Dedifferentiated amniotic fluid mesenchymal stem cell (primary cell): ENCODE data around the gene UBL3.

ENCODE experiments used
- DNase-seq: peaks from one replicate; pipeline ENCODE4 v3.0.0-alpha.2; 2016; ENCODE audit errors: extremely low spot score

Gene UBL3

DNA sequence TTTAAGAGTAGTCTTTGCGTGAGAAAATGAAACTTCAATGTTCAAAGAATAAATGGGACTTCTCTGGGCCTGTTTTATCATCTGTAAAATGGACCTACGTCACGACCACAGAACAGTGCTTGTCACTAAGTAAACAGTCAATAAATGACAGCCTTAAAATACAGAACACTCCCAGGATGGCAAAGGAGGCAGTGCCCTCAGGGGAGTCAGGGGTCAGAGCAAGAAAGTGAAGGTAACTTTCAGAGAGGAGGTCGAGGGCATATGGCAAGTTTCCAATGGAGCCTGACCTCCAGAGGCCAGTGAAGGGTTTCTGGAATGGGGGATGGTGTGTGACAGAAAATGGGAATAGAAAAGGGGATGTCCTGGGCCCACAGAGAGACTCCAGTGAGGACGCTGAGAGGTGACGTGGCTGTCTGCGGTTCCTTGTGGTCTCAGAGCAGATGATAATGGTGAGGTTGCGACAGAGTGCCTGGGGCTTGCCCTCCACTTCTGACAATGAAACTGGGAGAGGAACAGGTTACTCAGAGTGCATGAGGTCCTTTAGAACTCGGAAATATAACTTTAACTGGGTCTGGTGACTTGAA, 91.8 kb downstream of the UBL3 start:
- no peak for DNase-seq

DNA sequence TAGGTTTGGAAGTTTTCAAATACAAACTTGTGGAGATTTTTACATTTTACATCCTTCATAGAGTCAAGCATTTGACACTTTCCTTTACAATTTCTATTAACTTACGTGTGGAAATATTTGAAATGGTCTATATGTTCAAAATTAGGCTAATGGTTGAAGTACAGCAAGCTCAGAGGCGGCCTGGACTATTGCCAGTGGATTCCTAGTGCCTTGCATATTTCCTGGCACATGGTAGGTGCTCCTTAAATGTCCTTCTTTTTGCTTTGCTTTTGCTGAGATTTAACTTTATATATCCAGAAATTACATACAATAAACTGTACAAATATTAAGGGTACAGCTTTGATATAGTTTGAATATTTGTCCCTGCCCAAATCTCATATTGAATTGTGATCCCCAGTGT, 93.9 kb downstream of the UBL3 start:
- DNase-seq = no peak

DNA sequence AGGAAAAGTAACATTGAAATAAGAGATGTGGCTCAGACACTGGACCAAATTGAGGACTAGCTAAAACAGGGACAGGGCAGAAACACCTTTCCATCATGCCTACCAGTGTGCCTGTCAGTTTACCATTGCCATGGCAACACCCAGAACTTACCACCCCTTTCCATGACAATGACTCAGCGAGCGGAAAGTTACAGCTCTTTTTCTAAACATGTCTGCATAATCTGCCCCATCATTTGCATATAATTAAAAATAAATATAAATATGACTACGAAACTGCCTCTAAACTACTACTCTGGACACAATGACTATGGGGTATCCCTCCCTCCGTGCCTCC, 96.0 kb downstream of the UBL3 start:
- DNase-seq = no peak

DNA sequence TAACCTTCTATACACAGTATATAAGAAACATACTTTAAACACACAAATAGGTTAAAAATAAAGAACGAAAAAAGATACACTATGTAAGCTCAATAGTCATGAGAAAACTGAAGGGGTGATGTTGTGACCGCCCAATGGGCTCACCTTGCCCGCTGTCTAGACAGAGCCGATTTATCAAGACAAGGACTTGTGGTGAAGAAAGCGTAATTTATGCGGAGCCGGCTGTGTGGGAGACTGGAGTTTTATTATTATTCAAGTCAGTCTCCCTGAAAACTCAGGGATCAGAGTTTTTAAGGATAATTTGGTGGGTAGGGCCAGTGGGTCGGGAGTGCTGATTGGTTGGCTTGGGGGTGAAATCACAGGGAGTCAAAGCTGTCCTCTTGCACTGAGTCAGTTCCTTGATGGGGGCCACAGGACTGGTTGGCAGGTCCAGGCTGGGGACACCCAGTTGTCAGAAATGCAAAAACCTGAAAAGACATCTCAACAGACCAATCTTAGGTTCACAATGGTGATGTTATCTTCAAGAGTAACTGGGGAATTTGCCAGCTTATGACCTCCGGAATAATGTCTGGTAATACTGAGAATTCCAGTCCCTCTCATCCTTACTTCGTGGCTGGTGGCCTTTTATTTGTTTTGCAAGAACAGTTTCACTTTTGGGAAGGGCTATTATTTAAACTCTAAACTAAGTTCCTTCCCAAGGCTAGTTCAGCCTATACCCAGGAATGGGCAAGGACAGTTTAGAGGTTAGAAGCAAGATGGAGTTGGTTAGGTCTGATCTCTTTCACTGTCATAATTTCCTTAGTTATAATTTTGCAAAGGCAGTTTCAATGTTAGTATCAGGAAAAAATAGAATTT, 96.6 kb downstream of the UBL3 start:
- no peak for DNase-seq

DNA sequence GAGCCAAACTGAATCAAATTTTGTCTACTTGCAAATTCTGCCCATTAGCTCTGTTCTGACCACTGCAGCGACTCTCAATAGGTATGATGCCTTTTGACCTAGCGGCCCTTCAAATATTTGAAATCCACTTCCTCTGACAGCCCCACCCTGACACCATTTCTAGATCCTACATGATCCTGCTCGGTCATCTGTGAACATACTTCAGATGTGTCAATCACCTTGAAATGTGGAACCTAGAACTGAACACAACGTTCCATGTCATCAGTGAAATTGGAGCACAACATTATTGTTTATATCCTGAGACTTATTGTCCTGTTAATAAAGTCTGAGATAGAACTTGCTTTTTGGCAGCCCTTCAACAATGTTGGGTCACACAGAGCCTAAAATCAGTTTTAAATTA, 98.2 kb downstream of the UBL3 start:
- no peak for DNase-seq

DNA sequence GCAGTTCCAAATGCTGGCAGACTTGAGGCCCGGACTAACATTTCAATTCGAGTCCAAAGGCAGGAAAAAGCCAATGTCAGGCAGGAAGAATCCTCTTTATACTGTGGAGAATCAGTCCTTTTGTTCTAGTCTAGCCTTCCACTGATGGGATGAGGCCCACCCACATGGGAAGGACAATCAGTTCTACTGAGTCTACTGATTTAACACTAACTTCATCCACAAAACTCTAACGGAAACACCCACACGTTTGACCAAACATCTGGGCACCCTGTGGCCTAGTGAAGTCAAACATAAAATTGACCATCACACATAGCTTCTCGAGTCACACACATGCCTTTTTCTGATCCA, 100.3 kb downstream of the UBL3 start:
- DNase-seq = no peak

DNA sequence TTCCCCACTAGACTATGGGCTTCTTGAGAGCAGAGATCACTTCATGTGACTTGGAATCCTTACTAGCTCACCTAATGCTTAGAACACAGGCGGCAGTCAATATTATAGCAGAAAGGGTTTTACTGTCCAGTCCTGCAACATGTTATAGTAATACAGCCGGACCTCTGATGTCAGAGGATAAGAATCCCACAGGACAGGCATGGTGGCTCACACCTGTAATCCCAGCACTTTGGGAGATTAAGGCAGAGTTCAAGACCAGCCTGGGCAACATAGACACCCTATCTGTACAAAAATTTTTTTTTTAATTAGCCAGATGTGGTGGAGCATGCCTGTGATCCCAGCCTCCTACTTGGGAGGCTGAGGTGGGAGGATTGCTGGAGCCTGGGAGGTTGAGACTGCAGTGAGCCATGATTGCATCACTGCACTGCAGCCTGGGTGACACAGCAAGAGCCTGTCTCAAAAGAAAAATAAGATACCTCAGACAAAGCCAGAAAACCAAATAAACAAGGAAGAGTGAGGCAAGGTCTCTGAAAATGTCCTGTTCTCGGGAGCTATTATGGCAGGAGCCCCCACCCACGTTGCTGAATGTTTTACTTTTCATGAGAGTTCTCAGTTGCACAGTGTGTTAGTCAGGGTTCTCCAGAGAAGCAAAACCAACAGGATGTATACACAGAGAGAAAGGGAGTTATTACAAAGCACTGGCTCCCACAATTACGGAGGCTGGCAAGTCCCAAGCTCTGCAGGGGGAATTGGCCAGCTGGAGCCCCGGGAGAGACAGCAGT, 100.8 kb downstream of the UBL3 start:
- no peak for DNase-seq

DNA sequence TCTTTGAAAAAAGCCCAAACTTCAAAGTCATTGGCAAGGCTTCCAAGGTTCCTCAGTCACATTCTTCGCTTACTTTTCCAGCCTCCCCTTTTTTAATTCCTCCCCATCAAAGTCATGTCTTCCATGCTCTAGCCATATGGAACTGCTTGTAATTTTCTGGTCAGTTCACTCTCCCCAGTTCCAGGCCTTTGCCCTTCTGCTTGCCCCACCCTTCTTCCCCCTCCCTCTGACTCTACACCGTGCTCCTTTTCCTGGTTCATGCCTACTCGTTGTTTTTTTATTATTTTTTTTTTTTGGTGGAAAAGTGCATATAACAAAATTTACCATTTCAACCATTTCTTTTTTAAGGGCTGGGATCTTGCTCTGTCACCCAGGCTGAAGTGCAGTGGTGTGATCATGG, 102.3 kb downstream of the UBL3 start:
- no peak for DNase-seq

DNA sequence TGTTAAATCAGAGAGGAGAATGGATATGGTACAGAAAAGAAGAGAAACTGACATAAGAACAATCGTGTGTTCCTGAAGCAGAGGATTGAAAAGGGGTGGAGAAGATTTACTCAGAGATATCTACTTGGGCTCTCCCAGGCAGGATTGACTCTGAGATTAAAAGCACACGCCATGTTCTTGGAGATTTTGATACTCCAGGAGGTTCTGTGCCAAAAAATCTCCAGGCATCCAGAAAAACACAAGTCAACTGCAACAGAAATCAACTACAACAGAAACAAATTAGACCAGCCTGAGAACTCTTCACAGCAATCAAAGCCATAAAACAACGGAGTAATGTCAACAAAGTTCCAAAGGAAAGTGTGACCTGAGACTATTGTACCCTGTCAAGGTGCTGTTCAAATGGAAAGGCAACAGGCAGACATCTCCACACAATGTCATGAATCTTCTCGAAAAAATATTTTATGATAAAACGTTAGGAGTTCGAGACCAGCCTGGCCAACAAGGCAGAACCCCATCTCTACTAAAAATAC, 104.2 kb downstream of the UBL3 start:
- DNase-seq = no peak

DNA sequence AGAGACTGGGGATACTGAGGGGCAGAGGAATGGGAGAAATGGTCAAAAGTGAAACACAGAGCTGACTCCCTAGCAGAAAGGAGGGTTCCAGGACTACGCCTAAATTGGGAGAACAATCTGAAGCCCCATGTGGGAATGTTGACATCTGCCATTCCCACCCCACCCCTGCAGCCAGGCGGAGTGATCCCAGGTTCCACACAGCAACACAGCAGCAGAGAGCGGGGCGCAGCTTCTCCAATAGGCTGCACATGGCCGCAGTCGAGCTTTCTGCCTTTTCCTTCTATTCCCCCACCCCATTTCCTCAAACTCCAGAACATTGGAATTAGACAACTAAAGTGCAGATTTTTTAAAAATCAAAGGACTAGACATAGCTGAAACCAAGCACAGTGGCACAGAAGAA, 104.7 kb downstream of the UBL3 start:
- DNase-seq = no peak

DNA sequence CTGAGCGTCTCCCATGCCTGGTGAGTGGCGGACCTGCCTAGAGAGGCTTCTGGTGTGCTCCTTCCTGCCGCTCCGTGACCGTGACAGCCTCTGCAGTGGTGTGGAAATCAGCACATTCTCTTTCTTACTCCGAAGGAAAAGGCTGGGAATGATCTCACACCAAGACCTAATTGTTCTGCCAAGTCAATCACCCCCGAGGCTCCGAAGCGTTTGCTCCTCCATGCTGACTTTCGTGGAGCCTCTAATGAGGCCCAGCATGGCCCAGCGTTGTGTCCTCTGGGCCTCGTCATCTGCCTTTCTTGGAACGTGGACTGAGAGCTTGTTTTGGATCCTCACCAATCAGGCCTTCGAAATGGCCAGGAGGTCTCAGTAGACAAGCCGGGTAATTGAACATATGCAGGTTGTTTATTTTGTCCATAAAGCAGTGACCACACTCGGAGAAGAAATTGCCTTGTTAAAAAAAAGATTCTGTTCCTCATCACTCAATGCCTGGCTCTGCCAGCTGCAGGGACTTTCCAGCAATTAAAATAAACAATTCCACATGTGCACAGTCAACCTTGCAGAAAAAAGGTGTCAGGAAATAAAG, 107.1 kb downstream of the UBL3 start:
- DNase-seq = no peak

DNA sequence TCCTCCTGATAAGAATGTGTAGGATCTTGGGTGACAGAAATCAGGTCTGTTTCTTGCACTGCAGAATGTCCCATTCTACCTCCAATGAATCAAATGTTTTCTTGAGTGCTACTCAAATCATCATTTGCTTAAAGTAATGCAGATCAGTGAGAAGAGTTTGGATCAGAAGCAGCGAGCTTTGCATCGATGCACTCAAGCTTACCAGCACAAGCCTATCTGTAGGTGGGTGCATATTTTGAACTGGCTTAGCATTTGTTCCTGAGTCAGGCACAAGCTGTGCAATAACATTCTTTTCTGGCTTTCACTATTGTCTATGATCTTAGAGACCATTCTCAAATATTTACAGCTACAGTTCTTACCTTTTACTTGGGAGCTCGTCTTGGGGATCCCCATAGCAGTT, 109.5 kb downstream of the UBL3 start:
- DNase-seq = no peak

DNA sequence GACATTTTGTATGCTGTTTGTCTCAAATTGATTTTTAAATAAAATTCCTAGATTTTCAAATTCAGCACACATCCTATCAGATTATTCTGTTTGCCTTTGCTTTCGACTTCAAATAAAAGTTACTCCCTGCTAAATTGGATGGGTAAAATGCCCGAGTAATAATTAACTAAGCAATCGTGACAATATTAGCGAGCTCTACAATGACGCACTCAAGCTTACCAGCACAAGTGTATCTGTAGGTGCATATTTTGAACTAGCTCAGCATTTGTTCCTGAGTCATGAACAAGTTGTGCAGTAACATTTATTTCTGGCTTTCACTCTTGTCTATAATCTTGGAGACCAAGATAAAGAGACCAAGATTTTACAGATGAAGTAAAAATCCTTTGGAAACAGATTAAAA, 113.4 kb downstream of the UBL3 start:
- DNase-seq = no peak

DNA sequence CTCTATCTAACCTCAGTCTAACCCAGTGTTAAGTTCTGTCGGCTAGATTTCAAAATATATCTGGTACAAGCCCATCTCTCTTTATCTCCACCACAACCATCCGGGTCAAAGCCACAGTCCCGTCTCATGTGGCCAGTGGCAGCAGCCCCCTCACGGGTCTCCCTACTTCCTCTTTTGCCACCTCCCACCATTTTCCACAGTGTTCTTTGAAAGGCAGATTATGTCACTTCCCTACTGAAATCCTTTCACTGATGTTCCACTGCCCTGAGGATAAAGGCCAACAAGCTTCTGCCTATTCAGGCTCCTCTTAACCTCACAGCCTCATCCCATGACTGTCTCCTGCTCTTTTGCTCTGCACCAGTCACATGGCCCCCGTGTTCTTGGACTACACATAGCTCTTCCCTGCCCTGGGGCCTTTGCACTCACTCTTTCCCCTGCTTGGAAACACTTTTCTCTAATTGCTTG, 117.2 kb downstream of the UBL3 start:
- DNase-seq = no peak

DNA sequence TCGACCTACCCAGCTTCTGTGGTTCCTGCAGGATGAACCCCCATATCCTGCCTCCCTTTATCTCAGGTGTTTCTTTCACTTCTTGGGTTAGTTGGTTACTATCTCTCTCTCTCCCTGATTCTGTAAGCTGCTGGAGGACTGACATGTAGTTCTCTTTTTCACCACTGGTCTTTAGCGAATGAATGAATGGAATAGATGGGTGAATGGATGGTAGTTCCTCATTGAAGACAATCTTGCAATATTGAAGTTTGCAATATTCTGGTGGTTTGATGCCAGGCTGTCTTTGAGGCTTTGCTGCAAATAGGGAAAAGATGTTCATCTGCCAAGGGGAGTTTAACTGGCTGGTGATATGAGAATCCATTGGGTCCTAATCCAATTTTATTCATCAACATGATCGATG, 120.2 kb downstream of the UBL3 start:
- DNase-seq = no peak

DNA sequence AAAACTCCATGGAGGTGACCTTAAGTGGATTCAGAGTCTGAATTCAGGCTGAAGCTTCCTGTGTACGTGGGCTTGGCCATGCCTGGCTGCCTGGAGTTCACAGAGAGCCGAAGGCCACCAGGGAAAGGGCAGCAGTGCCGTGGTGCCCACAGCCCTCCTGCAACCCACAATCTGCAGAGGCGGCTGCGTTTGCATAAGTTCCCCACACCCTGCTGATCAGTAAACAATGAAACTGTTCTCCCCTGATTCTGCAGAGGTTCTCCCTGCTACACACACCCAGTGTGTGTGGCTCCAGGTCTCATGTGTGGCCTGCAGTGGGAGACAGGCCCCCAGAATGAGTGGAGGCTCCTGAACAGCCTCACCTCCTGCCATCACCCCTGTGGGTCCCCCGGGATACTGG, 128.0 kb downstream of the UBL3 start:
- DNase-seq = no peak

DNA sequence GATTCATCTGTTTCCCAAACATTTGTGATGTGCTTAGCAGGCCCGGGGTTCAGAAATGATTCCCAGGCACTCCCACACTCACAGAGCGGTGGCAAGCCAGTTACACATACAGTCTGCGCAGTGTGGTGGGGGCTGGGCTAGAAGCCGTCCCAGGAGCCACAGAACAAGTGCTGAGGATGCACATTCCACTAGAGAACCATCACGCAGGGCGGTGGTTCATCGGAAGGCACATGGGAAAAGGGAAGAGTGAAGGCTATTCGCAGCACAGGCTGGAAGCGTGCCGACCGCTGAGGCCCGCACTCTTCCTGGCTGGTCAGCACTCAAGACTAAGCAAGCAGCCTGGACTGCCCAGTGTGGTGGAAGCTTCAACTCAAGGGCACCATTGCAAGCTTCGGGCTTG, 128.7 kb downstream of the UBL3 start:
- DNase-seq = no peak

DNA sequence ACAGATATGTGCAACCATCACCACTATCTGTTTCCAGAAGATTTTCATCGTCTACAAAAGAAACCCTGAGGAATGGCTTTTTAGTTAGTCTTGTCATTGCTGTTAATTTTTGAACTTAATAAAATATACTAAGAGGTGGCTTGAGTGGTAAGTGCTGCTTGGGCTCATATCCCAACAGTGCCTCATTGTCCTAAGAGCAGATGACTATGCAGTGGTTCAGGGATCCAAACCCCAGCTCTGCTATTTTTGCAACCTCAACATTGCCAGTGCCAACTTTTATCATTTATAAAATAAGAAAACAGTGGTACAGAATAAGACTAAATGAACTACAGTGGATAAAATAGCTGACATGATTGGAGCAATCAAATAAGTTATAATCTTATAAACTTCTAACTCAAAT, 131.7 kb downstream of the UBL3 start:
- DNase-seq = no peak

DNA sequence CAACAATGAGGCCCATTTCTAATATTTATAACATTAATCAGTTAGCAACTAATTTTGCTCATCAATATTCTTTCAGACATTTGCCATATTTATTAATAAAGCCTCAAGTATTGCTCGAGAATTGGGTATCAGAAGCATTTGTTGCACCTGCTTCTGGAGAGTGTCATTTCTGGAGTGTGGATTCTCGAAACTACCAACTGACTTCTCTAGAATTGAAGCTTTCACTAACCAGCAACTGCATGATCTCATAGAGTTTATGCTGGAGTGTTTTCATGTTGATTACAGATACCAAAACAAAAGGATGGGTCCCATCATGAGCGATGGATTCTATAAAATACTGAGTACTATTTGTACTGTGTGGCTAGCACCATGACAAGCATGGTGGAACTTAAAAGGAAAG, 133.9 kb downstream of the UBL3 start:
- DNase-seq = no peak
